Adrenal gland (tissue), 5 donors: Measurements from ENCODE around the gene PRLHR.

ENCODE experiments used
- CTCF ChIP-seq, 6 experiments: fragments of 450-650 bp in 4 of 6; fragments of 200-600 bp in 2 of 6; sonication (generic) in 1 of 6; IDR thresholded peaks; 1 replicate in 5 of 6; 2 replicates in 1 of 6; pipeline versions ENCODE4 v1.5.1 to v1.8.0; 2016 to 2021; ENCODE audit warnings: antibody characterized with exemption in 6 of 6, mild to moderate bottlenecking in 2 of 6, moderate library complexity in 1 of 6
- POLR2A ChIP-seq, 2 donors: fragments of 450-650 bp; IDR thresholded peaks; one replicate each; pipeline ENCODE4 v1.6.1; 2017; ENCODE audit warnings: antibody characterized with exemption in 2 of 2, mild to moderate bottlenecking in 2 of 2, moderate library complexity in 1 of 2
- donor health status: DM: no; HTN: no; CAD: no.

GRCh38 chr10:118590334-118590733, 5.1 kb downstream of the PRLHR start:
- TF ChIP-seq CTCF (IDR thresholded peaks at IDR 0.05) (no peak), POLR2A (IDR thresholded peaks at IDR 0.05) (no peak)
